ENCODE measurements around the gene KRTAP5-7. TPM values are rescaled to one million over a fixed set of nuclear protein-coding genes. Genes with fewer than 3 reads are reported as not detected.

Gene KRTAP5-7
- total and polyA plus RNA-seq, 2 of the 13 experiments (the other 11 are each of a cell fraction or from before 2014, with no cell fraction given): 0.54 TPM; not detected in 1

DNA sequence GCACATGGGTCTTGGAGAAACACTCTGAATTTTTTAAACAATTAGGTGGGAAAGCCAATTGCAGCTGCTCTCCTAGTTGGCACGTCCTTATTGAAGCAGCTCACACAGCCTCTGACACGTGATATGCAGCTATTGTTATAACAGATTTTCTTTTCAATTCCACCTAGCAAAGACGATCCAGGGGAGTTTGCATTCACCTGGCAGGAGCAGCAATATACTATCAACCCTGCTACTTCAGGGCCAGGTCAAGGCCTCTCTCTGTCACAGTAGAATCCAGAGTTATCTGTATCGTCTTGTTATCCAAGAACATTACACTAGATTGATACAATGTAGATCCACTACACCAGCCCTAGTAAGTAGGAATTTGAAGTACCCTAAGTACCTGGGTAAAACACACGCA lies 47.4 kb downstream of the KRTAP5-7 start:
- POLR2A ChIA-PET: no interaction called here
- Histone ChIP-seq H3K4me1 (ENCODE audit: insufficient read depth, low read length) (peaks cover 17% of the 10 kb centered on the region; the same call in 1 of the 2 replicates), H3K9ac (ENCODE audit: insufficient read depth, low read depth, low read length) (no peak overlapping the region), H3K9me3 (ENCODE audit: low read length) (no peaks in the 10 kb centered on the region), H2AFZ (ENCODE audit: low read length) (no peak overlapping the region), H4K20me1 (ENCODE audit: insufficient read depth, low read length) (no peaks in the 10 kb centered on the region), H3K79me2 (ENCODE audit: insufficient read depth, low read length) (no peaks in the 10 kb centered on the region), H3K4me3 (replicated peaks in 1 of 3; ENCODE audit: insufficient read depth in 1 of 3, low read depth in 2 of 3, low read length in 3 of 3) (no peak overlapping the region), H3K27ac (ENCODE audit: extremely low read length, insufficient read depth, low read length) (no peak overlapping the region), H3K27me3 (ENCODE audit: control insufficient read depth in 1 of 2, insufficient read depth in 2 of 2, low read length in 2 of 2) (peaks cover 8 to 44% of the 10 kb centered on the region in 2 experiments), H3K4me2 (ENCODE audit: low read depth, low read length) (no peak overlapping the region), H3K36me3 (replicated peaks in 1 of 2; ENCODE audit: control insufficient read depth in 1 of 2, insufficient read depth in 2 of 2, low read length in 2 of 2) (no peaks in the 10 kb centered on the region)
- DNase-seq (ENCODE audit: low spot score) (no peak), ATAC-seq (no peak), FAIRE-seq (no peak)
- TF ChIP-seq, protein P1, sequence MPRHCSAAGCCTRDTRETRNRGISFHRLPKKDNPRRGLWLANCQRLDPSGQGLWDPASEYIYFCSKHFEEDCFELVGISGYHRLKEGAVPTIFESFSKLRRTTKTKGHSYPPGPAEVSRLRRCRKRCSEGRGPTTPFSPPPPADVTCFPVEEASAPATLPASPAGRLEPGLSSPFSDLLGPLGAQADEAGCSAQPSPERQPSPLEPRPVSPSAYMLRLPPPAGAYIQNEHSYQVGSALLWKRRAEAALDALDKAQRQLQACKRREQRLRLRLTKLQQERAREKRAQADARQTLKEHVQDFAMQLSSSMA (CRISPR knock-in tag; IDR thresholded peaks at IDR 0.05): no peak
- in situ Hi-C loops (cut with HindIII; ENCODE audit: extremely low pct_ligation_motif_present, low pct_unique_long_range_greater_than_20kb): no loop called here
- WGBS (ENCODE audit: low lambda C conversion rate): 22% methylated on average over 5 of the region's 5 CpGs
- CTCF ChIA-PET (ENCODE audit: low intra/inter-chr PET ratio, low total read pairs): no interaction called here
- intact Hi-C loops (cut with micrococcal nuclease; ENCODE audit: unreplicated experiment): no loop called here
- no TSS peak for BruUV-seq (replicated peaks)

DNA sequence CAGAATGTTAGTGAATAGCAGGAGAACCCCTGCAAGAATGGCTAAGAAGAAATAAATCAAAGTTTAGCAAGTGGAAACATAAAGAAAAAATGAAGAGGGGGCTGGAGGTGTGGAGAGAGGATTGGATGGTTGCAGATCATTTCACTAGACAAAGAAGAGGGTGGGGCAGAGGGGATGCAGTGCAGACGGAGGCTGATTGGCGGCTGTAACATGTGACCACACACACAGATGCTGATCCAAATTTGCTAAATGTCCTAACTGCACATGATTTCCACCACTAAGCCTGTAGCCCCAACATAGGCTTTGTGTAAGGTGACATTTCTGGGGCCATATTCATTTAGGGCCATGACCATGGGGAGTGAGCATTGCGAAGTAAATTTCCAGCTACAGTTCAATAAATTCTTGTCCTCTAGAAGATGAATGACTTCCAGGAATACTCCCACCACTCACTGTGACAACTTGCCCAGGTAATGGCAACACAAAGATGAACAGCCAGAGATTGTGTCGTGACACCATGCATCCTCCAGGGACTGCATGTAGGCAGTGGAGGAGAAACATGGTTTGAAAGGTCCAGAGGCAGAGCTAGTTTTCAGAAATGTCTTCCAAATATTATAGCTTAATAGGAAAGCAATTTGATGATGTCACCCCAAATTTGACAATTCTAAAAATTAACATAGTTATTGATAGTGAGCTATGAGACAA lies 48.8 kb downstream of the KRTAP5-7 start:
- TF ChIP-seq TEAD2 (CRISPR knock-in tag; IDR thresholded peaks at IDR 0.05): no peak
- TF ChIP-seq MAFG (CRISPR knock-in tag; IDR thresholded peaks at IDR 0.05): no peak
- no peak for TF ChIP-seq RBFOX2 (IDR thresholded peaks at IDR 0.05; ENCODE audit: low read depth, low read length)
- TF ChIP-seq ZBTB3 (CRISPR knock-in tag; IDR thresholded peaks at IDR 0.05; ENCODE audit: borderline replicate concordance, low read depth): no peak
- TF ChIP-seq GZF1 (CRISPR knock-in tag; IDR thresholded peaks at IDR 0.05): no peak
- TF ChIP-seq ATF7 (IDR thresholded peaks at IDR 0.05): peak; percentile 81
- TF ChIP-seq ATF7 (CRISPR knock-in tag; IDR thresholded peaks at IDR 0.05): no peak
- TF ChIP-seq, protein P2, sequence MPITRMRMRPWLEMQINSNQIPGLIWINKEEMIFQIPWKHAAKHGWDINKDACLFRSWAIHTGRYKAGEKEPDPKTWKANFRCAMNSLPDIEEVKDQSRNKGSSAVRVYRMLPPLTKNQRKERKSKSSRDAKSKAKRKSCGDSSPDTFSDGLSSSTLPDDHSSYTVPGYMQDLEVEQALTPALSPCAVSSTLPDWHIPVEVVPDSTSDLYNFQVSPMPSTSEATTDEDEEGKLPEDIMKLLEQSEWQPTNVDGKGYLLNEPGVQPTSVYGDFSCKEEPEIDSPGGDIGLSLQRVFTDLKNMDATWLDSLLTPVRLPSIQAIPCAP (CRISPR knock-in tag; IDR thresholded peaks at IDR 0.05; ENCODE audit: low read depth): no peak
- no peak for TF ChIP-seq ZNF850 (CRISPR knock-in tag; conservative IDR thresholded peaks at IDR 0.05)
- TF ChIP-seq TGIF2 (CRISPR knock-in tag; IDR thresholded peaks at IDR 0.05): no peak
- no peak for TF ChIP-seq ZEB1 (IDR thresholded peaks at IDR 0.05; ENCODE audit: insufficient replicate concordance, low read depth)
- TF ChIP-seq, protein P3, sequence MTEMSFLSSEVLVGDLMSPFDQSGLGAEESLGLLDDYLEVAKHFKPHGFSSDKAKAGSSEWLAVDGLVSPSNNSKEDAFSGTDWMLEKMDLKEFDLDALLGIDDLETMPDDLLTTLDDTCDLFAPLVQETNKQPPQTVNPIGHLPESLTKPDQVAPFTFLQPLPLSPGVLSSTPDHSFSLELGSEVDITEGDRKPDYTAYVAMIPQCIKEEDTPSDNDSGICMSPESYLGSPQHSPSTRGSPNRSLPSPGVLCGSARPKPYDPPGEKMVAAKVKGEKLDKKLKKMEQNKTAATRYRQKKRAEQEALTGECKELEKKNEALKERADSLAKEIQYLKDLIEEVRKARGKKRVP (CRISPR knock-in tag; IDR thresholded peaks at IDR 0.05): no peak
- TF ChIP-seq MATR3 (CRISPR knock-in tag; IDR thresholded peaks at IDR 0.05): no peak
- no peak for TF ChIP-seq SETDB1 (CRISPR knock-in tag; IDR thresholded peaks at IDR 0.05; ENCODE audit: borderline replicate concordance)
- peak; percentile 25; the same call in 1 of the 2 replicates for TF ChIP-seq CREB1 (IDR thresholded peaks at IDR 0.05)
- TF ChIP-seq CREB1 (CRISPR knock-in tag; IDR thresholded peaks at IDR 0.05): no peak
- TF ChIP-seq ZNF331 (CRISPR knock-in tag; IDR thresholded peaks at IDR 0.05): no peak
- no peaks in the 10 kb centered on the region for H3K36me3 ChIP-seq (replicated peaks in 1 of 2; ENCODE audit: control insufficient read depth in 1 of 2, insufficient read depth in 2 of 2, low read length in 2 of 2)
- no peaks in the 10 kb centered on the region for H3K9me3 ChIP-seq (ENCODE audit: low read length)
- H3K79me2 ChIP-seq (ENCODE audit: insufficient read depth, low read length): no peaks in the 10 kb centered on the region
- BruUV-seq (replicated peaks): no TSS peak
- ATAC-seq (no peak), FAIRE-seq (no peak), DNase-seq (ENCODE audit: low spot score) (no peak)
- in situ Hi-C loops (cut with HindIII; ENCODE audit: extremely low pct_ligation_motif_present, low pct_unique_long_range_greater_than_20kb): no loop called here
- H3K27ac ChIP-seq (ENCODE audit: extremely low read length, insufficient read depth, low read length): no peak overlapping the region
- H2AFZ ChIP-seq (ENCODE audit: low read length): no peak overlapping the region
- no peaks in the 10 kb centered on the region for H4K20me1 ChIP-seq (ENCODE audit: insufficient read depth, low read length)
- H3K4me1 ChIP-seq (ENCODE audit: insufficient read depth, low read length): peaks cover 30% of the 10 kb centered on the region
- H3K27me3 ChIP-seq (ENCODE audit: control insufficient read depth in 1 of 2, insufficient read depth in 2 of 2, low read length in 2 of 2): peaks cover 8 to 36% of the 10 kb centered on the region in 2 experiments
- 23% methylated on average over 4 of the region's 4 CpGs for WGBS (ENCODE audit: low lambda C conversion rate)
- H3K4me3 ChIP-seq (replicated peaks in 1 of 3; ENCODE audit: insufficient read depth in 1 of 3, low read depth in 2 of 3, low read length in 3 of 3): no peak overlapping the region
- no peak overlapping the region for H3K4me2 ChIP-seq (ENCODE audit: low read depth, low read length)
- intact Hi-C loops (cut with micrococcal nuclease; ENCODE audit: unreplicated experiment): no loop called here
- H3K9ac ChIP-seq (ENCODE audit: insufficient read depth, low read depth, low read length): no peak overlapping the region
- POLR2A ChIA-PET: no interaction called here
- CTCF ChIA-PET (ENCODE audit: low intra/inter-chr PET ratio, low total read pairs): no interaction called here
